Spleen (tissue), 7 donors: ENCODE measurements around the gene DDX39A.

Experiments used
- POLR2A ChIP-seq, 3 donors: fragments of 450-650 bp; IDR thresholded peaks; one replicate each; pipeline ENCODE4 v1.5.1; 2017; ENCODE audit warnings: antibody characterized with exemption in 3 of 3, mild to moderate bottlenecking in 1 of 3
- POLR2AphosphoS5 ChIP-seq, 3 donors: sonication (generic); formaldehyde crosslinking; IDR thresholded peaks; one replicate each; pipeline ENCODE4 v1.5.1; 2017; ENCODE audit warnings: antibody characterized with exemption in 3 of 3
- TF ChIP-seq, protein P1 (sequence below), 11 experiments: fragments of 200-600 bp in 7 of 11; fragments of 450-650 bp in 4 of 11; sonication (generic) in 4 of 11; IDR thresholded peaks in 8 of 11; conservative IDR thresholded peaks in 3 of 11; 1 replicate in 7 of 11; 2 replicates in 4 of 11; pipeline versions ENCODE4 v1.4.0 to v1.8.0; 2016 to 2021; ENCODE audit warnings: antibody characterized with exemption in 11 of 11, inconsistent platforms in 4 of 11, mild to moderate bottlenecking in 1 of 11
- donor health status: DM: no; HTN: no; CAD: no; lungs with moderate emphysema.
- donor health status: DM: no; HTN: no; CAD: no.
- donor health status: DM: no; HTN: no; CAD: no.

GRCh38 chr19:14379294-14380065, 39.7 kb downstream of the DDX39A start:
- TF ChIP-seq, protein P1, sequence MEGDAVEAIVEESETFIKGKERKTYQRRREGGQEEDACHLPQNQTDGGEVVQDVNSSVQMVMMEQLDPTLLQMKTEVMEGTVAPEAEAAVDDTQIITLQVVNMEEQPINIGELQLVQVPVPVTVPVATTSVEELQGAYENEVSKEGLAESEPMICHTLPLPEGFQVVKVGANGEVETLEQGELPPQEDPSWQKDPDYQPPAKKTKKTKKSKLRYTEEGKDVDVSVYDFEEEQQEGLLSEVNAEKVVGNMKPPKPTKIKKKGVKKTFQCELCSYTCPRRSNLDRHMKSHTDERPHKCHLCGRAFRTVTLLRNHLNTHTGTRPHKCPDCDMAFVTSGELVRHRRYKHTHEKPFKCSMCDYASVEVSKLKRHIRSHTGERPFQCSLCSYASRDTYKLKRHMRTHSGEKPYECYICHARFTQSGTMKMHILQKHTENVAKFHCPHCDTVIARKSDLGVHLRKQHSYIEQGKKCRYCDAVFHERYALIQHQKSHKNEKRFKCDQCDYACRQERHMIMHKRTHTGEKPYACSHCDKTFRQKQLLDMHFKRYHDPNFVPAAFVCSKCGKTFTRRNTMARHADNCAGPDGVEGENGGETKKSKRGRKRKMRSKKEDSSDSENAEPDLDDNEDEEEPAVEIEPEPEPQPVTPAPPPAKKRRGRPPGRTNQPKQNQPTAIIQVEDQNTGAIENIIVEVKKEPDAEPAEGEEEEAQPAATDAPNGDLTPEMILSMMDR (IDR thresholded peaks at IDR 0.05 in 8 of 11, conservative IDR thresholded peaks at IDR 0.05 in 3 of 11) = no peak
- TF ChIP-seq POLR2AphosphoS5 (IDR thresholded peaks at IDR 0.05) (no peak), POLR2A (IDR thresholded peaks at IDR 0.05) (no peak)
